HepG2 (cell line): Measurements from ENCODE around the gene CTIF. TPM values are rescaled to one million over a fixed set of nuclear protein-coding genes. Genes with fewer than 3 reads are reported as not detected.

Experiments used
- ATAC-seq: fragments of 200-7000 bp; cut with Tn5 transposase; 3 replicates; pipeline ENCODE4 v1.9.1; 2020; ENCODE audit warnings: mild to moderate bottlenecking, moderate library complexity
- BruUV-seq: library from RNA; stranded (reverse); fragments of 400-500 nt; replicated peaks from 2 replicates; lab custom pipeline; 2021; lab: Mats Ljungman, UMichigan
- CTCF ChIA-PET: fragments of 300-600 bp; formaldehyde crosslinking; extraction: SDS; loops from one replicate; lab custom pipeline; 2021; ENCODE audit warnings: low total read pairs, inconsistent platforms, low intra/inter-chr PET ratio; lab: Yijun Ruan, JAX
- POLR2A ChIA-PET: fragments of 350-600 bp; sonication (Branson Sonifier 250); formaldehyde crosslinking; loops from one replicate; lab custom pipeline; 2020; ENCODE audit warnings: antibody characterized with exemption, inconsistent platforms; lab: Yijun Ruan, JAX
- DNase-seq: peaks from one replicate; pipeline ENCODE4 v3.0.0-alpha.2; 2015; ENCODE audit warnings: low spot score
- FAIRE-seq: peaks from 3 replicates; lab custom pipeline; 2011; peaks lifted over from hg19 to GRCh38; lab: Jason Lieb, UNC
- H2AFZ ChIP-seq: one replicate; pipeline ENCODE4 v1.6.1; 2011; ENCODE audit warnings: low read length, inconsistent platforms
- H3K27ac ChIP-seq: fragments of 300-600 bp; 3 replicates; pipeline ENCODE4 v1.8.0; 2011; ENCODE audit warnings: mixed run types, mild to moderate bottlenecking, mixed read lengths, low read length, inconsistent platforms; ENCODE audit not compliant: insufficient read depth; ENCODE audit errors: extremely low read length
- H3K27me3 ChIP-seq, 2 experiments: fragments of 200-600 bp in 1 of 2; 2 replicates in 1 of 2; 3 replicates in 1 of 2; pipeline versions ENCODE4 v1.6.0 to v1.8.0; 2011; ENCODE audit warnings: low read length in 2 of 2, mild to moderate bottlenecking in 2 of 2, moderate library complexity in 2 of 2, inconsistent platforms in 1 of 2; ENCODE audit not compliant: insufficient read depth in 2 of 2, control insufficient read depth in 1 of 2
- H3K36me3 ChIP-seq, 2 experiments: fragments of 200-600 bp in 1 of 2; replicated peaks in 1 of 2; 2 replicates in 1 of 2; 3 replicates in 1 of 2; pipeline versions ENCODE4 v1.5.1 to v1.8.0; 2011; ENCODE audit warnings: low read length in 2 of 2, inconsistent platforms in 1 of 2; ENCODE audit not compliant: insufficient read depth in 2 of 2, control insufficient read depth in 1 of 2
- H3K4me1 ChIP-seq: 2 replicates; pipeline ENCODE4 v1.5.1; 2012; ENCODE audit warnings: low read length, inconsistent platforms; ENCODE audit not compliant: insufficient read depth
- H3K4me2 ChIP-seq: 2 replicates; pipeline ENCODE4 v1.6.0; 2011; ENCODE audit warnings: low read depth, low read length, inconsistent platforms
- H3K4me3 ChIP-seq, 3 experiments: fragments of 200-600 bp in 1 of 3; sonication (generic), shearing (Covaris generic) in 1 of 3; replicated peaks in 1 of 3; 2 replicates each; pipeline ENCODE4 v1.5.1; 2011 to 2016; ENCODE audit warnings: low read length in 3 of 3, inconsistent platforms in 2 of 3, low read depth in 2 of 3, mild to moderate bottlenecking in 2 of 3, control low read depth in 1 of 3, mixed read lengths in 1 of 3; ENCODE audit not compliant: insufficient read depth in 1 of 3
- H3K79me2 ChIP-seq: one replicate; pipeline ENCODE4 v1.6.1; 2011; ENCODE audit warnings: low read length, inconsistent platforms; ENCODE audit not compliant: insufficient read depth
- H3K9ac ChIP-seq: 2 replicates; pipeline ENCODE4 v1.6.0; 2011; ENCODE audit warnings: mild to moderate bottlenecking, low read depth, low read length, inconsistent platforms; ENCODE audit not compliant: insufficient read depth
- H3K9me3 ChIP-seq: 2 replicates; pipeline ENCODE4 v1.5.1; 2012; ENCODE audit warnings: mild to moderate bottlenecking, low read length
- H4K20me1 ChIP-seq: 2 replicates; pipeline ENCODE4 v1.6.0; 2011; ENCODE audit warnings: inconsistent platforms, mild to moderate bottlenecking, low read length, moderate library complexity; ENCODE audit not compliant: insufficient read depth
- ARID5B ChIP-seq: IDR thresholded peaks from 2 replicates; pipeline ENCODE4 v1.4.0; 2020; ENCODE audit warnings: mild to moderate bottlenecking, missing genetic modification reagents
- ATF7 ChIP-seq, 2 experiments: fragments of 450-650 bp in 1 of 2; sonication (generic) in 1 of 2; formaldehyde crosslinking in 1 of 2; IDR thresholded peaks; 2 replicates each; pipeline versions ENCODE4 v1.4.0 to v1.6.1; 2016 to 2020; ENCODE audit warnings: antibody characterized with exemption in 1 of 2, mild to moderate bottlenecking in 1 of 2, missing genetic modification reagents in 1 of 2
- FOXJ3 ChIP-seq: sonication (generic); formaldehyde crosslinking; IDR thresholded peaks from 2 replicates; pipeline ENCODE4 v1.4.0; 2020; ENCODE audit warnings: missing genetic modification reagents, mild to moderate bottlenecking, borderline replicate concordance
- GFI1 ChIP-seq: sonication (generic); formaldehyde crosslinking; IDR thresholded peaks from 2 replicates; pipeline ENCODE4 v1.5.0; 2020; ENCODE audit warnings: missing genetic modification reagents, mild to moderate bottlenecking, borderline replicate concordance
- HNF4A ChIP-seq: sonication (generic); formaldehyde crosslinking; IDR thresholded peaks from 2 replicates; pipeline ENCODE4 v1.4.0; 2020; ENCODE audit warnings: missing genetic modification reagents
- KAT7 ChIP-seq: IDR thresholded peaks from 2 replicates; pipeline ENCODE4 v1.6.1; 2018; ENCODE audit warnings: borderline replicate concordance, missing compliant biosample characterization
- NR3C1 ChIP-seq: sonication (generic); formaldehyde crosslinking; IDR thresholded peaks from 2 replicates; pipeline ENCODE4 v1.4.0; 2020; ENCODE audit warnings: missing genetic modification reagents
- POGK ChIP-seq: sonication (generic); formaldehyde crosslinking; conservative IDR thresholded peaks from 2 replicates; pipeline ENCODE4 v1.8.0; 2022; ENCODE audit warnings: mild to moderate bottlenecking, moderate library complexity, missing genetic modification reagents
- SMAD9 ChIP-seq: sonication (generic); formaldehyde crosslinking; IDR thresholded peaks from 2 replicates; pipeline ENCODE4 v1.5.1; 2020; ENCODE audit warnings: mild to moderate bottlenecking, missing genetic modification reagents
- SMARCE1 ChIP-seq: fragments of 450-650 bp; IDR thresholded peaks from 2 replicates; pipeline ENCODE4 v1.6.1; 2017; ENCODE audit warnings: borderline replicate concordance
- SRSF9 ChIP-seq: fragments of 200-400 bp; formaldehyde crosslinking; IDR thresholded peaks from 2 replicates; pipeline ENCODE4 v1.6.1; 2018; ENCODE audit warnings: borderline replicate concordance, mild to moderate bottlenecking, low read depth, low read length; ENCODE audit not compliant: insufficient read depth, poor library complexity, severe bottlenecking
- ZNF225 ChIP-seq: sonication (generic); formaldehyde crosslinking; IDR thresholded peaks from 2 replicates; pipeline ENCODE4 v1.4.0; 2020; ENCODE audit warnings: mild to moderate bottlenecking, missing genetic modification reagents
- ZNF687 ChIP-seq: sonication (generic); formaldehyde crosslinking; IDR thresholded peaks from 2 replicates; pipeline ENCODE4 v1.5.1; 2020; ENCODE audit warnings: mild to moderate bottlenecking, missing genetic modification reagents, moderate library complexity
- WGBS: methylation state at CpG from one replicate; pipeline ENCODE4 v1.1.6; 2017; ENCODE audit warnings: low lambda C conversion rate; 5-methylcytosine and 5-hydroxymethylcytosine counted together
- in situ Hi-C: cut with HindIII; loops from 2 replicates; pipeline ENCODE4 v1.10.0; 2017; ENCODE audit warnings: low pct_unique_long_range_greater_than_20kb; ENCODE audit not compliant: extremely low pct_ligation_motif_present
- intact Hi-C: fragments of 100-400 bp; cut with micrococcal nuclease; formaldehyde crosslinking; loops from one replicate; pipeline ENCODE4 v1.10.0; 2022; ENCODE audit not compliant: unreplicated experiment
- polyA plus RNA-seq, 8 experiments: library from polyadenylated mRNA; depleted of rRNA in 3 of 8; stranded (reverse) in 7 of 8; unstranded in 1 of 8; fragments of >200 nt; fragmentation: Illumina TruSeq in 4 of 8; extraction: Trizol in 4 of 8; gene quantifications; 2 replicates each; pipeline versions ENCODE4 v1.2.1 to v1.2.3, GENCODE V29; 2011 to 2016; ENCODE audit warnings: low read depth in 4 of 8, missing spikeins in 1 of 8, mixed read lengths in 1 of 8; ENCODE audit not compliant: insufficient read depth in 1 of 8
- total RNA-seq, 5 experiments: library from RNA; depleted of rRNA; stranded (reverse); fragments of >200 nt; fragmentation: Illumina TruSeq; extraction: Trizol; gene quantifications; 2 replicates each; pipeline ENCODE4 v1.2.3, GENCODE V29; 2016; ENCODE audit warnings: low read depth in 1 of 5

The CTIF gene
- total and polyA plus RNA-seq, 2 of the 13 experiments (the other 11 are each of a cell fraction or from before 2014, with no cell fraction given), result 18.2 to 28.0 TPM

GRCh38 chr18:48569139-48569914, 30.5 kb downstream of the CTIF start:
- POLR2A ChIA-PET, result interaction anchor here (1.5 kb wide), 1 partner anchor 9 kb away, joined by 3 read pairs; no protein-coding TSS in a partner anchor
- intact Hi-C loops, result no loop called here
- no peak for DNase-seq
- no peaks in the 10 kb centered on the region for H3K9me3 ChIP-seq
- FAIRE-seq, result peak; percentile 28
- H3K27ac ChIP-seq, result peak overlapping the region; percentile 50
- H3K4me1 ChIP-seq, result peaks cover 73% of the 10 kb centered on the region
- WGBS, result 49% methylated on average over 9 of the region's 9 CpGs
- BruUV-seq, result no TSS peak
- CTCF ChIA-PET, result no interaction called here
- H2AFZ ChIP-seq, result no peak overlapping the region
- no peak overlapping the region; a peak in 1 of 6 replicates for H3K4me3 ChIP-seq
- H3K36me3 ChIP-seq, result no peaks in the 10 kb centered on the region
- peak; percentile 19; the same call in 1 of the 3 replicates for ATAC-seq
- in situ Hi-C loops, result no loop called here
- H3K4me2 ChIP-seq, result peak overlapping the region; percentile 40
- H3K27me3 ChIP-seq, result no peaks in the 10 kb centered on the region
- H3K79me2 ChIP-seq, result peaks cover 42% of the 10 kb centered on the region
- peaks cover 5% of the 10 kb centered on the region; the same call in 1 of the 2 replicates for H4K20me1 ChIP-seq
- H3K9ac ChIP-seq, result no peak overlapping the region
- no peak for TF ChIP-seq POGK (CRISPR knock-in tag)
- TF ChIP-seq NR3C1, result no peak
- no peak for TF ChIP-seq ARID5B
- TF ChIP-seq KAT7 (CRISPR knock-in tag), result no peak
- TF ChIP-seq FOXJ3 (CRISPR knock-in tag), result no peak
- TF ChIP-seq ZNF687 (CRISPR knock-in tag), result peak; percentile 37; the same call in 1 of the 2 replicates
- peak; percentile 23; the same call in 1 of the 2 replicates for TF ChIP-seq HNF4A
- no peak for TF ChIP-seq ZNF225 (CRISPR knock-in tag)
- TF ChIP-seq SRSF9, result no peak
- no peak for TF ChIP-seq GFI1 (CRISPR knock-in tag)
- TF ChIP-seq SMAD9 (CRISPR knock-in tag), result no peak
- TF ChIP-seq SMARCE1, result no peak
- TF ChIP-seq ATF7 (IDR thresholded peaks at IDR 0.05), result no peak
- no peak for TF ChIP-seq ATF7 (CRISPR knock-in tag; IDR thresholded peaks at IDR 0.05)
